Right lobe of liver (tissue), 4 donors: Measurements from ENCODE around the gene CCDC51.

Source experiments
- POLR2A ChIP-seq: fragments of 450-650 bp; IDR thresholded peaks from one replicate; pipeline ENCODE4 v1.6.1; 2017; ENCODE audit warnings: antibody characterized with exemption, mild to moderate bottlenecking
- TF ChIP-seq, protein P1 (sequence below), 4 donors: fragments of 200-600 bp in 3 of 4; fragments of 450-650 bp in 1 of 4; IDR thresholded peaks; one replicate each; pipeline versions ENCODE4 v1.5.1 to v1.8.0; 2016 to 2022; ENCODE audit warnings: antibody characterized with exemption in 4 of 4, mild to moderate bottlenecking in 2 of 4
- donor health status: DM: no; HTN: no; CAD: no.
- donor health status: DM: no; HTN: no; CAD: no.
- donor health status: DM: no; HTN: yes; CAD: no.

DNA sequence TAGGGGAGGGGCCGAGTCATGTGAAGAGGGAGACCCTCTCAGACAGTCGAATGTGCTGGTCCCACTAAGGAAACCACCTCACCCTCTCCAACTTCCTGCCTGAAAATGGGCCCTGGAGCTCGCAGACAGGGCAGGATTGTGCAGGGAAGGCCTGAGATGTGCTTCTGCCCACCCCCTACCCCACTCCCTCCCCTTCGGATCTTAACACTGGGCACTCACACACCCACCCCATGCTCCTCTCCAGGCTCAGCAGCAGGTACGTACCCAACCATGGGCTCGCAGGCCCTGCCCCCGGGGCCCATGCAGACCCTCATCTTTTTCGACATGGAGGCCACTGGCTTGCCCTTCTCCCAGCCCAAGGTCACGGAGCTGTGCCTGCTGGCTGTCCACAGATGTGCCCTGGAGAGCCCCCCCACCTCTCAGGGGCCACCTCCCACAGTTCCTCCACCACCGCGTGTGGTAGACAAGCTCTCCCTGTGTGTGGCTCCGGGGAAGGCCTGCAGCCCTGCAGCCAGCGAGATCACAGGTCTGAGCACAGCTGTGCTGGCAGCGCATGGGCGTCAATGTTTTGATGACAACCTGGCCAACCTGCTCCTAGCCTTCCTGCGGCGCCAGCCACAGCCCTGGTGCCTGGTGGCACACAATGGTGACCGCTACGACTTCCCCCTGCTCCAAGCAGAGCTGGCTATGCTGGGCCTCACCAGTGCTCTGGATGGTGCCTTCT, 26.6 kb upstream of the CCDC51 start:
- TF ChIP-seq, protein P1, sequence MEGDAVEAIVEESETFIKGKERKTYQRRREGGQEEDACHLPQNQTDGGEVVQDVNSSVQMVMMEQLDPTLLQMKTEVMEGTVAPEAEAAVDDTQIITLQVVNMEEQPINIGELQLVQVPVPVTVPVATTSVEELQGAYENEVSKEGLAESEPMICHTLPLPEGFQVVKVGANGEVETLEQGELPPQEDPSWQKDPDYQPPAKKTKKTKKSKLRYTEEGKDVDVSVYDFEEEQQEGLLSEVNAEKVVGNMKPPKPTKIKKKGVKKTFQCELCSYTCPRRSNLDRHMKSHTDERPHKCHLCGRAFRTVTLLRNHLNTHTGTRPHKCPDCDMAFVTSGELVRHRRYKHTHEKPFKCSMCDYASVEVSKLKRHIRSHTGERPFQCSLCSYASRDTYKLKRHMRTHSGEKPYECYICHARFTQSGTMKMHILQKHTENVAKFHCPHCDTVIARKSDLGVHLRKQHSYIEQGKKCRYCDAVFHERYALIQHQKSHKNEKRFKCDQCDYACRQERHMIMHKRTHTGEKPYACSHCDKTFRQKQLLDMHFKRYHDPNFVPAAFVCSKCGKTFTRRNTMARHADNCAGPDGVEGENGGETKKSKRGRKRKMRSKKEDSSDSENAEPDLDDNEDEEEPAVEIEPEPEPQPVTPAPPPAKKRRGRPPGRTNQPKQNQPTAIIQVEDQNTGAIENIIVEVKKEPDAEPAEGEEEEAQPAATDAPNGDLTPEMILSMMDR (IDR thresholded peaks at IDR 0.05): no peak
- TF ChIP-seq POLR2A: no peak
